ENCODE data around the gene BCAT1. TPM values are rescaled to one million over a fixed set of nuclear protein-coding genes. Genes with fewer than 3 reads are reported as not detected.
"Not testable (repeated sequence)": the region's sequence is repeated elsewhere in the genome, so short reads cannot be mapped to it uniquely, and the experiment has no call there.

Gene BCAT1
- total and polyA plus RNA-seq, 12 donors, result 0.95 to 17.0 (median 2.7) TPM

DNA sequence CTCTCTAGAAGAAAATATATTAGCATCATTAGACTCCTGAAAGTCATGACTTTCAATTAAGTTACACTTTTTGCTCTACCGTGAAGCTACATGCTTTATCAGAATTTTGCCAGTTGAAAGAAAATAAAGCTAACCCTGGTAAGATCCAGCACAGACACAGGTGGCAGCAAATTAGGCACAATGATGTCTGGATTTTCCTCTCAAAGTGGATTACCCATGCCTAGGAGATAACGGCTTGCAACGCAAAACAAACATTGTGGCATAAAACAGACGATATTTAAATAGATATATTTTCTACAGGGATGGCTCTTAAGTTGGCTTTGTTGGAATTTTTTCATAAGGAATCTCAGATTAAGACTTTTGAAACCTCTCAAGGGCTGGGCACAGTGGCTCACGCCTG is 33.4 kb downstream of the BCAT1 start:
- ATAC-seq (no peak), DNase-seq (no peak)
- no peaks in the 10 kb centered on the region for H3K27me3 ChIP-seq
- TF ChIP-seq, protein P1, sequence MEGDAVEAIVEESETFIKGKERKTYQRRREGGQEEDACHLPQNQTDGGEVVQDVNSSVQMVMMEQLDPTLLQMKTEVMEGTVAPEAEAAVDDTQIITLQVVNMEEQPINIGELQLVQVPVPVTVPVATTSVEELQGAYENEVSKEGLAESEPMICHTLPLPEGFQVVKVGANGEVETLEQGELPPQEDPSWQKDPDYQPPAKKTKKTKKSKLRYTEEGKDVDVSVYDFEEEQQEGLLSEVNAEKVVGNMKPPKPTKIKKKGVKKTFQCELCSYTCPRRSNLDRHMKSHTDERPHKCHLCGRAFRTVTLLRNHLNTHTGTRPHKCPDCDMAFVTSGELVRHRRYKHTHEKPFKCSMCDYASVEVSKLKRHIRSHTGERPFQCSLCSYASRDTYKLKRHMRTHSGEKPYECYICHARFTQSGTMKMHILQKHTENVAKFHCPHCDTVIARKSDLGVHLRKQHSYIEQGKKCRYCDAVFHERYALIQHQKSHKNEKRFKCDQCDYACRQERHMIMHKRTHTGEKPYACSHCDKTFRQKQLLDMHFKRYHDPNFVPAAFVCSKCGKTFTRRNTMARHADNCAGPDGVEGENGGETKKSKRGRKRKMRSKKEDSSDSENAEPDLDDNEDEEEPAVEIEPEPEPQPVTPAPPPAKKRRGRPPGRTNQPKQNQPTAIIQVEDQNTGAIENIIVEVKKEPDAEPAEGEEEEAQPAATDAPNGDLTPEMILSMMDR (IDR thresholded peaks at IDR 0.05), result no peak
- intact Hi-C loops (cut with DNase I), result no loop called here
- no peaks in the 10 kb centered on the region for H3K9me3 ChIP-seq
- H3K4me3 ChIP-seq, result no peak overlapping the region
- peaks cover 0 to 4% (median 0%) of the 10 kb centered on the region in 9 donors for H3K4me1 ChIP-seq
- no peak overlapping the region for H3K27ac ChIP-seq
- WGBS, 2 donors, result 80 to 85% methylated on average over 5 of the region's 5 CpGs
- no peaks in the 10 kb centered on the region for H3K36me3 ChIP-seq

DNA sequence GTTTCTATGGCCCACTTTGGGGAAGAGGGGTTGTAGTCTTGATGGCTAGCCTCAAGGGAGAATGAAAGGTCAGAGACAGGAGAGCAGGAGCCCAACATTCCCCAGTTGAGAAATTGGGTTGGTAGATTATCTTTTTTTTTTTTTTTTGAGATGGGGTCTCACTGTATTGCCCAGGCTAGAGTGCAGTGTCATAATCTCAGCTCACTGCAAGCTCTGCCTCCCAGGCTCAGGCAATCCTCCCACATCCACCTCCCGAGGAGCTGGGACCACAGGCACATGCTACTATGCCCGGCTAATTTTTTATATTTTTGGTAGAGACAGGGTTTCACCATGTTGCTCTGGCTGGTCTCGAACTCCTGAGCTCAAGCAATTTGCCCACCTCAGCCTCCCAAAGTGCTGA is 34.9 kb downstream of the BCAT1 start:
- Histone ChIP-seq H3K9me3 (no peaks in the 10 kb centered on the region), H3K36me3 (no peaks in the 10 kb centered on the region), H3K4me1 (peaks cover 0 to 17% (median 0%) of the 10 kb centered on the region in 9 donors), H3K27ac (no peak overlapping the region), H3K27me3 (no peaks in the 10 kb centered on the region), H3K4me3 (no peak overlapping the region)
- WGBS, 2 donors, result 92 to 99% methylated on average over 3 of the region's 3 CpGs
- TF ChIP-seq, protein P1 (IDR thresholded peaks at IDR 0.05), result no peak
- no peak for ATAC-seq
- no peak for DNase-seq
- intact Hi-C loops (cut with DNase I), result no loop called here

DNA sequence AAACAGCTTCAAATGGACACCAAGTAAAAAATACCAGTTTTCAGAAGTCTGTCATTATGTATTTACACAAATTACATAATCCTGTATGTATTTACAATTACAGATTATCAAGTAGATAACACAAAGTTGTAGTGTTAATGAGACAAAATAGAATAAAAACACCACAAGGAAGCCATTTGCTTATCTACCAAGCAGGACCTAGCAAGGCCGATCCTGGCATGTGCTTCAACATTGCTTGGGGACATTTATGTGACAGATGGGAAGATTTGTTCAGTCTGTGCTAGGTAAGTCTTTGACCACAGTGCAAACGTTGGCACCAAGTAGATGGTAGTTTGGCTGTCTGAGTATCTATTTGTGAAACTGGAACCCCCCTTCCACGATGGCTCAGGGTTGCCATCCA is 35.8 kb downstream of the BCAT1 start:
- Histone ChIP-seq H3K27me3 (no peaks in the 10 kb centered on the region), H3K4me3 (no peak overlapping the region), H3K4me1 (peaks cover 0 to 17% (median 0%) of the 10 kb centered on the region in 9 donors), H3K9me3 (no peaks in the 10 kb centered on the region), H3K27ac (no peak overlapping the region), H3K36me3 (no peaks in the 10 kb centered on the region)
- TF ChIP-seq, protein P1 (IDR thresholded peaks at IDR 0.05), result no peak
- intact Hi-C loops (cut with DNase I), result no loop called here
- DNase-seq, result no peak
- 74 to 85% methylated on average over 3 of the region's 3 CpGs for WGBS, 2 donors
- no peak for ATAC-seq

DNA sequence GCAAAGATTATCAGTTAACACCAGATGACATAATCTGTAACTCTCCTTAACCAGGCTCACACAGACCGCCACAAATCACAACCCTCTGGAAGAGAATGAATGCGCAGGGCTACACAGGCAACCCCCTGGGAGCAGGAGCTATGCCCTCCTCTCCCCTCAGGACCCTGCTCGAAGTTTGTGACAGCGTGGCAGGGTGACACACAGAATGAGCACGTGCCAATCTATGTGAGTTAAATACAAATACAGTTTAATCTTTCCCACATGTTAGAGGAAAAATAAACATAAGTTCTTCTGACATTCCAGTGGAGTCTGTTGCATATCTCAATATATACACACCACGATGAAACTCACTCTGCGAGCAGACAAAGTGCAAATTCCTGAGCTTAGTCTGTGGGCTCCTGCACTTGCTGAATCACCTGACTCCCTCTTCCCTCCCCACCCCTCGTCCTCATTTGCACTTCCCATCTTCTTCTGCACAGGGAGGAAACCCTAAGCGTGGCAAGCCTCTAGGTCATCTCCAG is 37.6 kb downstream of the BCAT1 start:
- TF ChIP-seq, protein P1 (IDR thresholded peaks at IDR 0.05), result no peak
- Histone ChIP-seq H3K27me3 (no peaks in the 10 kb centered on the region), H3K9me3 (no peaks in the 10 kb centered on the region), H3K4me1 (peaks cover 0 to 20% (median 0%) of the 10 kb centered on the region in 9 donors), H3K4me3 (no peak overlapping the region), H3K27ac (no peak overlapping the region), H3K36me3 (no peaks in the 10 kb centered on the region)
- 51 to 56% methylated on average over 9 of the region's 9 CpGs for WGBS, 2 donors
- intact Hi-C loops (cut with DNase I), result no loop called here
- DNase-seq (no peak), ATAC-seq (no peak)

DNA sequence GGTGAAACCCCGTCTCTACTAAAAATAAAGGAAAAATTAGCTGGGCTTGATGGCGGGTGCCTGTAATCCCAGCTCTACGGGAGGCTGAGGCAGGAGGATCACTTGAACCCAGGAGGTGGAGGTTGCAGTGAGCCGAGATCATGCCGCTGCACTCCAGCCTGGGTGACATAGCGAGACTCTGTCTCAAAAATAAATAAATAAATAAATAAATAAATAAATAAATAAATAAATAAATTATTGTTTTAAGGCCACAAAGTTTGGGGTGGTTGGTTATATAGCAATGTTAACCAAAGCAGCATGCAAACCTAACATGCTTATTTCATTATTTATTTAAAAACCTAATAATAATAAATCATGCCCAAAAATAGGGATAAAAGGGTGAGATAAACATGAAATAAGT is 38.7 kb downstream of the BCAT1 start:
- H3K4me1 ChIP-seq, result peaks cover 0 to 20% (median 0%) of the 10 kb centered on the region in 9 donors
- H3K4me3 ChIP-seq; H3K9me3 ChIP-seq; DNase-seq; H3K27me3 ChIP-seq; H3K36me3 ChIP-seq; ATAC-seq; intact Hi-C loops (cut with DNase I): not testable (repeated sequence)
- H3K27ac ChIP-seq, result peak overlapping the region in 1 of 10 donors; percentile 27
- WGBS, 2 donors, result 98% methylated on average over 6 of the region's 6 CpGs

Data from heart right ventricle (tissue), 16 donors.